ENCODE measurements around the gene DHPS.

DHPS gene

DNA sequence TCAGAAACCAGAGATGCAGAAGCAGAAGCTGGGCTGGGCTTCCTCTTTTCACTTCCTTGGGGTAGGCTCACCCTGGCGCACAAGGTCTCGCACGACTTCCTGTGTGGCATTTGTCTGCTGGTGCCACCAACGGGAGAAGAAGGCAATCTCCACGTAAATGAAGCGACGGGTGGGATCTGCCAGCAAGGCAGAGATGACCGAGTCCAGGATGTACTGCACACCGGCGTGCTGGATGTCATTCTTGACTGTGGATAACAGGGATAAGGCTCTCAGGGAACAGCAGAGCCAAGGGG is 16.5 kb downstream of the DHPS start:
- DNase-seq (ENCODE audit: extremely low read depth, low read depth), result no peak
- TF ChIP-seq, protein P1, sequence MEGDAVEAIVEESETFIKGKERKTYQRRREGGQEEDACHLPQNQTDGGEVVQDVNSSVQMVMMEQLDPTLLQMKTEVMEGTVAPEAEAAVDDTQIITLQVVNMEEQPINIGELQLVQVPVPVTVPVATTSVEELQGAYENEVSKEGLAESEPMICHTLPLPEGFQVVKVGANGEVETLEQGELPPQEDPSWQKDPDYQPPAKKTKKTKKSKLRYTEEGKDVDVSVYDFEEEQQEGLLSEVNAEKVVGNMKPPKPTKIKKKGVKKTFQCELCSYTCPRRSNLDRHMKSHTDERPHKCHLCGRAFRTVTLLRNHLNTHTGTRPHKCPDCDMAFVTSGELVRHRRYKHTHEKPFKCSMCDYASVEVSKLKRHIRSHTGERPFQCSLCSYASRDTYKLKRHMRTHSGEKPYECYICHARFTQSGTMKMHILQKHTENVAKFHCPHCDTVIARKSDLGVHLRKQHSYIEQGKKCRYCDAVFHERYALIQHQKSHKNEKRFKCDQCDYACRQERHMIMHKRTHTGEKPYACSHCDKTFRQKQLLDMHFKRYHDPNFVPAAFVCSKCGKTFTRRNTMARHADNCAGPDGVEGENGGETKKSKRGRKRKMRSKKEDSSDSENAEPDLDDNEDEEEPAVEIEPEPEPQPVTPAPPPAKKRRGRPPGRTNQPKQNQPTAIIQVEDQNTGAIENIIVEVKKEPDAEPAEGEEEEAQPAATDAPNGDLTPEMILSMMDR (IDR thresholded peaks at IDR 0.05; ENCODE audit: low read depth, low read length), result no peak

DNA sequence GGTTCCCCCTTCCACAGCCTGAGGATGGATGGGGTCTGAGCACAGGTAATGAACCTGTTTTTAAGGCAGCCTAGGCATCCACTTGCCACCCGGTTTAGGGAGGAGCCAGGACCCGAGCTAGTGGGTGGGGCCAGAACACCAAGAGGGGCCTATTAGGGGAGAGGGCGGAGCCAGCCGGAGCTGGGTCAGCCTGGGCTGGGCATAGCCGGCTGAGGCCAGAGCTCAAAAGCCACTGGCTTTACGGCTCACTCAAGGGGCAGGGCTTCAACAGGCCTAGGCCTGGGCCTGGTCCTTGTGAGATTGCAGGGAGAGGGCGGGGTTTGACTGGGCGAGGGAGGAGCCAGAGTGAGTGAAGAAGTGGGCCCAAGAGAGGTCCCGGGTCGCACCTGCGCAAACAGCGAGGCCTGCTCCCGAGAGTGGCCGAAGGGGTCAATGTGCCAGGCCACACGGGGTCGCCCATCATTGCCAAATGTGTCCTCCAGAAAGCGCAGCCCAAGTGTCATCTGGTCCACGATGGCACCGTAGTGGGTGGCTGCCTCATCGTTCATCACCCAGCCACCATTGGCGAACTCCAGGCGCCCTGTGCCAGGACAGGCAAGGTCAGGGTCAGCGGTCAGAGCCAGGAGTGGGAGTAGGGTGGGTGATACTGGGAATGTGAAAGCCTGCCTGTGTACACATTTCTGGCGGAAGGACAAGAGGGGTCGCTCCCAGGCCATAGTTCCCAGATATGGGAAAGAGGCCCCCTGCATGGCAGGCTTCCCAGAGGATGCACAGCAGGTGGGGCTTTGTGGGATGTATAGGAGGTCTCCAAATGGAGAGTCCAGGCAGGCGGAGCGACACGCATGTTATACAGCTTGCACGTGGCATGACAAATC is 17.0 kb downstream of the DHPS start:
- TF ChIP-seq, protein P1 (IDR thresholded peaks at IDR 0.05; ENCODE audit: low read depth, low read length), result no peak
- DNase-seq (ENCODE audit: extremely low read depth, low read depth), result no peak

DNA sequence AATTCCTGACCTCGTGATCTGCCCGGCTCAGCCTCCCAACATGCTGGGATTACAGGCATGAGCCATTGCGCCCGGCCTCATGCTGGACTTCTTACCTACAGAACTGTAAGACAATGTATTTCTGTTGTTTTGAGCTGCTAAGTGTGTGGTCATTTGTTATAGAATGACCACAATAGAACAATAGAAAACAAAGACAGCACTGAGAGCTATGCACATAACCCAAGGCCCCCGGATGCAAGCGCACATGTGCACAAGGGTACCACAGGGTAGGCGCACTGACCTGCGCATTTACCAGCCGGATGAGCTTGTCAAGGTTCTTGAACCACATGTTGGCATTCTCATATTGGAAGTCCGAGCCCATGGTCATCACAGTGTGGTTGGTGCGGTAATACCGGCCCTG is 20.7 kb downstream of the DHPS start:
- no peak for DNase-seq (ENCODE audit: extremely low read depth, low read depth)

DNA sequence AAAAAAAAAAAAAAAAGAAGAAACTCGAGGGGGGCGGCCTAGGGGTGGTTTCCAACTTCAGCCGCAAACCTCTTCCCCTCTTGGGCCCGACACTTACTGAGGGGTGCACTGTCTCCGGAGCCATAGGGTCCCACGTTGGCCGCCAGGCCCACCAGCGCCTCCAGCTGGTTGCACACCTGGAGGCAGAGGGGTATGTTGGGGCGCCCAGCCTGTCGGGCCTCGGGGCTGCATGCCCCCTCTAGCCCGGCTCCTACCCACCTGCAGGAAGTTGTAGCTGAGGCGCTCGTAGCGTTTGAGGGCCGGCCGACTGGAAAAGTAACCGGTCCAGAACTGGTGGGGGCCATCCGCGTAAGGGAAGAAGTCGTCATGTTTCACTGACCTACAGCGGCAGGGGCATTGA is 23.7 kb downstream of the DHPS start:
- TF ChIP-seq, protein P1 (IDR thresholded peaks at IDR 0.05; ENCODE audit: low read depth, low read length), result no peak
- no peak for DNase-seq (ENCODE audit: extremely low read depth, low read depth)

More for the DNA sequence above, 20.7 kb downstream of the DHPS start:
- TF ChIP-seq, protein P1 (IDR thresholded peaks at IDR 0.05; ENCODE audit: low read depth, low read length), result no peak

DNA sequence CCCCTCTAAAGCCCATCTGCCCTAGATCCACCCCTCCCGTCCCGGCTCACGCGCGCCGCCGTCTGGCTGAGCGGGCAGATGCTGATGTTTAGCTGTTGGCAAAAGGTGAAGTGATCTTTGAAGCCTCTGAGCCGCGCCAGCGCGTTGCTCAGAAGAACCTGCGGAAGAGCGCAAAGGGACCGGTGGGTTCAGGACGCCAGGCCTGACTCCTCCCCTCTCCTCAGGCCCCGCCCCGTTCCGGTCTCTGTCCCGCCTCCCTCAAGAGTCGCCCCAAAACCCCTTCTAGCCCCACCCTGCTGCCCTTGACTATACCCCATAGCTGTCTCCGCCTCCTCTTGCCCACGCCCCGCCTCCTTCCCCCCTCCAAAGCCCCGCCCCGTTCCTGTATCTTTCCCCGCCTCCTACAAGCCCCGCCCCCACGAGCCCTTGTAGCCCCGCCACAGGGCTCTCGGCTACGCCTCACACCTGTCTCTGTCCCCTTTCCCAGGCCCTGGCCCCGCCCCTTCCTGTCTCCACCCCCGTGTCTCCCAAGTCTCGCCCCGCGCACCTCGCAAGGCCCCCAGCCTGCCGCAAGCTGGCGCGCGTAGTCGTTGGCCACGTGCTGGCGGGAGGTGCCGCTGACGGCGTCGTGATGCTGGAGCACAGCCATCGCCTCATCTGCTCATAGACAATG is 24.6 kb downstream of the DHPS start:
- DNase-seq (ENCODE audit: extremely low read depth, low read depth), result no peak

DNA sequence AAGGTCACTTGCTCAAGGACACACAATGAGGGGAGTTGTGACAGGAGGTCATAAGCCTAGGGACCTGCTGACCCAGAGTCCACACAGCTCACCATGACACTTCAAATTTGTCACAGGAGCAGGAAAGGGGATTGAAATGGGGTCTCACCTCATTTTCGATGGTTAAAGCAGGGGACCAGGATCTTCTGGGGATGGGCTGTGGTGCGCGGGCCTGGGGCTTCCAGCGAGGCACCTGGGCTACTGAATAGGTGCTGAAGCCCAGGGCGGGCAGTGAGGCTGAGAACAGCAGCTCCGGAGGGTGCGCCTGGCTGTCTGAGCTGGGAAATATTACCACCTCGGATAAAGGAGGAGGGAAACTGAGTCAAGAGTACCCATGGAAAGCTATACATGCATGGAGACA is 26.1 kb downstream of the DHPS start:
- TF ChIP-seq, protein P1 (IDR thresholded peaks at IDR 0.05; ENCODE audit: low read depth, low read length), result no peak

More for the DNA sequence above, 24.6 kb downstream of the DHPS start:
- TF ChIP-seq, protein P1 (IDR thresholded peaks at IDR 0.05; ENCODE audit: low read depth, low read length), result no peak

DNA sequence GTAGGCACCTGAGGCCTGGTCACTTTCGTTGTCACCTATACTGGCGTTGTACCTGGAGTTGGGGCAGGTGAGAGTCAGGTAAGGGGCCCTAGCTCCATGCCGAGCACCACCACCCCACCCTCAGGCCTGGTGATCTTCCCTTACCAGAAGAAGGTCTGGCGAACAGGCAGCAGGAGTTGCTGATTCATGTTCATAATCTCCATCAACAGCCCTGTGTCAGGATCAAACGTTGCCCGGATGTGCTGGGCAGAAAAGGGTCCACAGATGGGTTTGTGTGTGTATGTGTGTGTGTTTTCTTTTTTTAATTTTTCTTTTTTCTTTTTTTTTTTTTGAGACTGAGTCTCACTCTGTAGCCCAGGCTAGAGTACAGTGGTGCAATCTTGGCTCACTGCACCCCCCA is 29.5 kb downstream of the DHPS start:
- TF ChIP-seq, protein P1 (IDR thresholded peaks at IDR 0.05; ENCODE audit: low read depth, low read length), result no peak

More for the DNA sequence above, 26.1 kb downstream of the DHPS start:
- DNase-seq (ENCODE audit: extremely low read depth, low read depth), result no peak

More for the DNA sequence above, 29.5 kb downstream of the DHPS start:
- no peak for DNase-seq (ENCODE audit: extremely low read depth, low read depth)

Data from AG09319 (cell line).